Activated naive CD4-positive, alpha-beta T cell treated with anti-CD3 and anti-CD28 coated beads, Interleukin-2, amount 10 ng/mL, durations not matched to agents 7 days and 5 days (primary cell): Measurements from ENCODE around the gene CHST6.
"Not testable (repeated sequence)": the region's sequence is repeated elsewhere in the genome, so short reads cannot be mapped to it uniquely, and the experiment has no call there.

ENCODE experiments used
- CTCF ChIA-PET: fragments of 350-600 bp; sonication (Branson Sonifier 250); formaldehyde crosslinking; loops from one replicate; lab custom pipeline; 2021; ENCODE audit warnings: antibody characterized with exemption; lab: Charles Lee
- DNase-seq: peaks from one replicate; pipeline ENCODE4 v3.0.0-alpha.2; 2020
- H3K27ac Mint-ChIP-seq: one replicate; pipeline ENCODE4 v1.8.0; 2021; ENCODE audit warnings: mild to moderate bottlenecking, moderate library complexity, mixed read lengths
- H3K27me3 Mint-ChIP-seq: one replicate; pipeline ENCODE4 v1.8.0; 2021; ENCODE audit warnings: mild to moderate bottlenecking, mixed read lengths
- H3K36me3 Mint-ChIP-seq: one replicate; pipeline ENCODE4 v1.8.0; 2021; ENCODE audit warnings: mixed read lengths
- H3K4me1 Mint-ChIP-seq: one replicate; pipeline ENCODE4 v1.8.0; 2021; ENCODE audit warnings: mixed read lengths
- H3K4me3 Mint-ChIP-seq: one replicate; pipeline ENCODE4 v1.8.0; 2021; ENCODE audit warnings: mild to moderate bottlenecking, moderate library complexity, mixed read lengths
- H3K9me3 Mint-ChIP-seq: one replicate; pipeline ENCODE4 v1.8.0; 2021; ENCODE audit warnings: mixed read lengths

Gene CHST6

DNA sequence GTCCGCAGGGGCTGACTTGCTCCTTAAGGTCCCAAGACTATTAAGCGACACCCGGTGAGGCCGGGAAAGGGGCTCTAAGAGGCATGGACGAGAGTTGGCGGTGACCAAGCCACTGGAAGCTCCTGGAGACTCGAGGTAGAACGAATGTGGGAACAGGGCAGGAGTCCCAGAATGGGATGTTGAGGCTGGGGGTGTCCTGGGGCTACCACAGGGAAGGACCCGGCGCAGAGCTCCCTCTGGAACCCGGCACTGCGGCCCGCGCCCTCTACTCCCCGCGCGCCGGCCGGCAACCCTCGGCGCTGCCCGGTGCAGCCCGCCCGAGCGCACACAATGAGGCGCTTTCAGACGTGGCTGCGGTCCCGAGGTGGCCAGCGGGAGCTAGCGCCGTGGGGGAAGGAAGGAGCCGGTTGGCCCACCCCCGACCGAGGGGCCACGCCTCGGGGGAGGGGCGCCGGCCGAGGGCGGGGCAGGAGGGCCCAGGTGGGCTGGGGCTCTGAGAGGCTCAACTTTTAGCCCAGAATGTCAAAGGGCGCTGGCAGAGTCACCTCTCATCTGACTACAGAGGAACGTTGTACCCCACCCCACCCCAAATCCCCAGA, at the start of gene CHST6:
Gene CHST6 (minus strand): TSS at position 366 of the 599 bp plus-strand sequence. CDS start 15,613 bp downstream, outside the sequence.
- H3K4me1 Mint-ChIP-seq: peaks cover 8% of the 10 kb centered on the region
- H3K36me3 Mint-ChIP-seq: no peaks in the 10 kb centered on the region
- H3K27ac Mint-ChIP-seq: no peak within 1 kb of the TSS
- peak; percentile 38 for DNase-seq
- CTCF ChIA-PET: interaction anchor here (1.4 kb wide), 1 partner anchor 296 kb away, joined by 3 read pairs; no protein-coding TSS in a partner anchor
- H3K9me3 Mint-ChIP-seq: no peaks in the 10 kb centered on the region
- peak within 1 kb of the TSS; percentile 58 for H3K4me3 Mint-ChIP-seq
- H3K27me3 Mint-ChIP-seq: peaks cover 67% of the 10 kb centered on the region

DNA sequence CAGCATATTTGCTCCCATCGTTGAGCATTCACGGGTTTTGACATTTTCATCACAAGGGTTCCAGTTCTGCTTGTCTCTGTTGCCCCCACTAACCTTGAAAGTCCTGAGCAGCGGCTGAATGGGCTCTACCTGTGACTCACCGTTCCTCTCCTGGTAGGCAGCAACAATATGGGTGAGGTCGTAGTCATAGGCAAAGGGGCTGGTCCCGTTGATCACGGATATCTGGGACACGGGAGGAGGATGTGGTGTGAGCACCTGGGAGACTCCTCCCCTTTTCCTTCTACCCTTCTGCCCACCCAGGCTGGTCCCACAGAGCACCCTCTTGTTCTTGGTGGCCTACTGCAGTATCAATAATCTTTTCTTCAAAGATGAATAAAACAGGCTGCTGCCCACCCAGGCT, 47.2 kb upstream of the CHST6 start:
- not testable (repeated sequence) for H3K9me3 Mint-ChIP-seq, H3K36me3 Mint-ChIP-seq, H3K4me3 Mint-ChIP-seq

DNA sequence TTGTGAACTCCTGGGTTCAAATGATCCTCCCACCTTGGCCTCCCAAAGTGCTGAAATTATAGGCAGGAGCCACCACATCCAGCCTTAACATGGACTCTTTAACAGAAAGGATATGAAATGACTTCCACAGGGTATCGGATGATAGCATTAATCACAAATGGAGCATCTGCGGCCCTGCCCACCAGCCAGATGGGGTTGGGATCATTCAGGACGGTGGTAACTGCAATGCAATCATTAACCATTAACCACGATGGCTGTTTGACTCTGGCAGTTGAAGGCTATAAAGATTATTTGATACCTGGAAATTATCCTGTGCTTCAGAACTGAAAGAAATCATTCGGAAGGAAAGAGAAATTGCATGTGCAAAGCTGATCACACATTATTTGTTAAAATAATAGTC, 46.0 kb upstream of the CHST6 start:
- H3K9me3 Mint-ChIP-seq: no peaks in the 10 kb centered on the region
- H3K4me3 Mint-ChIP-seq: no peak overlapping the region
- no peaks in the 10 kb centered on the region for H3K27me3 Mint-ChIP-seq
- DNase-seq: no peak
- no peak overlapping the region for H3K27ac Mint-ChIP-seq
- H3K36me3 Mint-ChIP-seq: no peaks in the 10 kb centered on the region
- H3K4me1 Mint-ChIP-seq: no peaks in the 10 kb centered on the region
- CTCF ChIA-PET: no interaction called here

More for the DNA sequence above, 47.2 kb upstream of the CHST6 start:
- H3K27ac Mint-ChIP-seq, CTCF ChIA-PET, H3K27me3 Mint-ChIP-seq, H3K4me1 Mint-ChIP-seq, DNase-seq: not testable (repeated sequence)

DNA sequence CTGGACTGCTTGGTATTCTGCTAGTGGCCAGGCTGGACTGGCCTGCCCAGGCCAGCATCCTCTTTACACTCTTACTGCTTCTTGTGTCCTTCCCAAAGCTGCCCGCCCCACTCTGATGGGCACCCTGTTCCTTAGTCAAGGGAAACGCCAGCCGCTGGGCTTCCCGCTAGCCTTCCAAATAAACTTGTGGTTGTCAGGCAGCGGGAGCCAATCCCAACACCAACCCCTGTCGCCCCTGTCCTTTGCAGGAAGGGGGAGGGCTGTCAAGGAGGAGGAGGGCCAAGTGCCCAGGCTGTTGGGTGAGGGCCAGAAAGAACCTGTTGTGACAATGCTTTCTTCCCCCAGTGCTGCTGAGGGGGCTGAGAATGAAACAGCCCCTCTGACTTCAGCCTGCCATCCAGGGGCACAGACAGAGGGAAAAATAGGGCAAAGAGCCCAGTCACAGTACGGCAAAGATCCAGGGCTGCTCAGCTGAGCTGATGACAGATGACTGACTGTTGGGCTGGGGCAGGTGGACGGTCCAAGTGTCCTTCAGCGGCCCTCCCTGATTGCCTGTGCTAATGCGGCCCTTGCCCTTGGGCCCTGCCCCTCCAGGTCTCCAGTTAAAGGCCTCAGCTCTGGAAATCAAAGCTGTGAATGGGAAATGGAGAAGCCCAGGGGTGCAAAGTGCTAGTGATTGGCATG, 43.8 kb upstream of the CHST6 start:
- H3K4me3 Mint-ChIP-seq, H3K4me1 Mint-ChIP-seq, H3K9me3 Mint-ChIP-seq, H3K27me3 Mint-ChIP-seq, DNase-seq, CTCF ChIA-PET, H3K36me3 Mint-ChIP-seq, H3K27ac Mint-ChIP-seq: not testable (repeated sequence)

DNA sequence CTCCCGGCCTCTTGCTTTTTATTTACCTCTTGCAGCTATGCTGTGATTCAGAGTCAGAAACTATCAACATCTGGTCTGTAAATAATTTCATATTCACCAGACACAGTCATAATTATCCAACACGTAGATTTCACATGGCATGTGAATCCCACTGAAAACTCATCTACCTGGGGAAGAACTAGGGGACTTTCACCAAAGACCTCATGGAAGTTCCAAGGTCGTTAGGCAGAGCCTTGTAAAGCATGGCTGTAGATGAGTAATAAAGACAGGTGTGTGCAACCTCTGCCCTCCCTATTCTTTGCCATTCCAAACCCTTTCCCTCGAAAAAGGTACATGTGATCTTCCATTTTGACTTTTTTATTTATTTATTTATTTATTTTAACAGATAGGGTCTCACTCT, 42.5 kb upstream of the CHST6 start:
- no peaks in the 10 kb centered on the region for H3K9me3 Mint-ChIP-seq
- DNase-seq: no peak
- no peak overlapping the region for H3K27ac Mint-ChIP-seq
- no peaks in the 10 kb centered on the region for H3K4me1 Mint-ChIP-seq
- CTCF ChIA-PET: no interaction called here
- H3K27me3 Mint-ChIP-seq: peaks cover 6% of the 10 kb centered on the region
- H3K36me3 Mint-ChIP-seq: no peaks in the 10 kb centered on the region
- H3K4me3 Mint-ChIP-seq: no peak overlapping the region

DNA sequence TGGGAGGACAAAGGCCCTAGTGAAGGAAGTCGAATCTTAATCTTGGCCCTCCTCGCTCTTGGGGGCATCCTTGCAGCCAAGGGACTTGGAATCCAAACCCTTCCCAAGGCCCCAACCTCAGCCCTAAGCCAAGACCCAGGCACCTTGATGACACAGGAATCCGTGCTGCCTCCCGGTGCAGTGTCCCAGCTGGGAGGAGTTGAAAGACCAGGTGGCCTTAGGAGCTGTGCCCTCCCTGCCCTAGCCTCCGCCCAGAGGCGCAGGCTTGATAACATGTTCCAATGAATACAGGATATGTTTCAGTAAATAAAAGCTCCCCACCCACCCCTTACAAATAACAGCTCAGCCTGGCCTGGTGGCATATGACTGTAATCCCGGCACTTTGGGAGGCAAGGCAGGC, 40.7 kb upstream of the CHST6 start, which contains the start of gene CHST5:
Gene CHST5 (minus strand): TSS at position 208 of the 400 bp plus-strand sequence. CDS start 5,724 bp downstream, outside the sequence.
- H3K9me3 Mint-ChIP-seq: no peaks in the 10 kb centered on the region
- H3K4me1 Mint-ChIP-seq: no peaks in the 10 kb centered on the region
- H3K27me3 Mint-ChIP-seq: peaks cover 6% of the 10 kb centered on the region
- CTCF ChIA-PET: no interaction called here
- H3K27ac Mint-ChIP-seq: no peak within 1 kb of the TSS
- H3K36me3 Mint-ChIP-seq: no peaks in the 10 kb centered on the region
- no peak for DNase-seq
- H3K4me3 Mint-ChIP-seq: no peak within 1 kb of the TSS

DNA sequence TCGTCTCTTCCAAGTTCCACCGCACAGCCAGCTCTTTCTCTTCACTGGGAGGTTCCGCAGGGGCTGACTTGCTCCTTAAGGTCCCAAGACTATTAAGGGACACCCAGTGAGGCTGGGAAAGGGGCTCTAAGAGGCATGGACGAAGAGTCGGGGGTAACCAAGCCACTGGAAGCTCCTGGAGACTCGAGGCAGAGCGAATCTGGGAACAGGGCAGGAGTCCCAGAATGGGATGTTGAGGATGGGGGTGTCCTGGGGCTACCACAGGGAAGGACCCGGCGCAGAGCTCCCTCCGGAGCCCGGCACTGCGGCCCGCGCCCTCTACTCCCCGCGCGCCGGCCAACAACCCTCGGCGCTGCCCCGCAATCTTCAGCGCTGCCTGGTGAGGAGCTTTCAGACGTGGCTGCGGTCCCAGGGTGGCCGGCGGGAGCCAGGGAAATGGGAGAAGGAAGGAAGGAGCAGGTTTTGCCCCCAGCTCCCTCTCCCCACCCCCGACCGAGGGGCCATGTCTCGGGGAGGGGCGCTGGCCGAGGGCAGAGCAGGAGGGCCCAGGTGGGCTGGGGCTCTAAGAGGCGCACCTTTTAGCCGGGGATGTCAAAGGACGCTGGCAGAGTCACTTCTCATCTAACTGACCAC, 40.1 kb upstream of the CHST6 start:
- peaks cover 6% of the 10 kb centered on the region for H3K27me3 Mint-ChIP-seq
- CTCF ChIA-PET: interaction anchor here (1.5 kb wide), 1 partner anchor 13 kb away, joined by 5 read pairs; no protein-coding TSS in a partner anchor

DNA sequence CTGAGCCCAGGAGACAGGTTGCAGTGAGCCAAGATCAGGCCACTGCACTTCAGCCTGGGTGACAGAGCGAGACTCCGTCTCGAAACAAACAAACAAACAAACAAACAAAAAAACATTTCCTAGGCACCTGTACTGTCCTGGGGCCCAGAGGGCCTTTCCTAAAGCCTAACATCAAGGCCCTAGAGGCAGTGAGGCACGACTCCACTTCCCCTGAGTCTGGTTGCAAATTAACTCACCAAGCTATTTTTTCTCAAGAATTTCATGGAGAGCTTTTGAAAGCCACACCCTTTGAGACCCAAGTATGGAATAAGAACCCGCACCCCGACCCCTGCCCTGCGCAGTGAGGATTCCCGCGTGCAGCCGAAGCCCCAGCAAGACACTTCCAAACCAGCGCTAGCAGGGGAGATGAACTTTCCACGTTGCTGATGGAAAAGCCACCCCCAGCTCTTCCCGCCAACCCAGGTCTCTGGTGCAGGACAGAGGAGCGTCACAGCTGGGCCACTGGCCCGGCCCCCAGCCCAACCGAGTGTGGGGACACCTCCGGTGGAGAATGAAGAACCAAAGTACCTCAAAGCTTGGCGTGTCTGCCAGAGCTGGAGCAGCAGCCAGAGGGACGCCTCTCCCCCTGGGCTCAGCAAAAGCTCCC, 39.4 kb upstream of the CHST6 start:
- Mint-ChIP-seq H3K36me3 (no peaks in the 10 kb centered on the region), H3K27ac (no peak overlapping the region), H3K27me3 (peaks cover 6% of the 10 kb centered on the region), H3K4me3 (no peak overlapping the region), H3K9me3 (no peaks in the 10 kb centered on the region), H3K4me1 (no peaks in the 10 kb centered on the region)
- CTCF ChIA-PET: interaction anchor here (1.5 kb wide), 1 partner anchor 12 kb away, joined by 5 read pairs; no protein-coding TSS in a partner anchor
- DNase-seq: no peak

More for the DNA sequence above, 40.1 kb upstream of the CHST6 start:
- H3K27ac Mint-ChIP-seq: no peak overlapping the region
- no peaks in the 10 kb centered on the region for H3K36me3 Mint-ChIP-seq
- no peaks in the 10 kb centered on the region for H3K9me3 Mint-ChIP-seq
- H3K4me1 Mint-ChIP-seq: no peaks in the 10 kb centered on the region
- no peak for DNase-seq
- H3K4me3 Mint-ChIP-seq: no peak overlapping the region

DNA sequence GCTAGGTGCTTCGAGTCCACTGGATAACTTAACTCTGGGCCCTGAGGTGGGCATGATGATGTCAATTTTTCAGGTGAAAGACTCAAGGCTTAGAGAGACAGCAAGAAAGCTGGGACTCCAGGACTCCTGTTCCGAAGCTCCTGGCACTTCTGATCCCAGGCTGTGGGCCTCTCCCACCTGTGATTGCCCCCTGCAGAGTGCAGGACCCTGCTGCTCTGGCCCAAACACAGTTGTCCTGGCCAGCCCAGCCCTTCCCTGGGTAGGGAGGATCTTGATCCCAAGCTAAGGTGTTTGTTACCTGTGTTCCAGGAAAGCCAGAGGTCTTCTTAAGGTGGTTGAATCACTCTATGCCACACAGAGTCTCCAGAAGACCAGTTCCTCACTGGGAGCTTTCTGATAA, 37.5 kb upstream of the CHST6 start:
- Mint-ChIP-seq H3K4me1 (no peaks in the 10 kb centered on the region), H3K27me3 (peaks cover 6% of the 10 kb centered on the region), H3K4me3 (no peak overlapping the region), H3K9me3 (no peaks in the 10 kb centered on the region), H3K27ac (no peak overlapping the region), H3K36me3 (no peaks in the 10 kb centered on the region)
- DNase-seq: no peak
- CTCF ChIA-PET: interaction anchor here (0.6 kb wide), 1 partner anchor 15 kb away, joined by 3 read pairs; no protein-coding TSS in a partner anchor

DNA sequence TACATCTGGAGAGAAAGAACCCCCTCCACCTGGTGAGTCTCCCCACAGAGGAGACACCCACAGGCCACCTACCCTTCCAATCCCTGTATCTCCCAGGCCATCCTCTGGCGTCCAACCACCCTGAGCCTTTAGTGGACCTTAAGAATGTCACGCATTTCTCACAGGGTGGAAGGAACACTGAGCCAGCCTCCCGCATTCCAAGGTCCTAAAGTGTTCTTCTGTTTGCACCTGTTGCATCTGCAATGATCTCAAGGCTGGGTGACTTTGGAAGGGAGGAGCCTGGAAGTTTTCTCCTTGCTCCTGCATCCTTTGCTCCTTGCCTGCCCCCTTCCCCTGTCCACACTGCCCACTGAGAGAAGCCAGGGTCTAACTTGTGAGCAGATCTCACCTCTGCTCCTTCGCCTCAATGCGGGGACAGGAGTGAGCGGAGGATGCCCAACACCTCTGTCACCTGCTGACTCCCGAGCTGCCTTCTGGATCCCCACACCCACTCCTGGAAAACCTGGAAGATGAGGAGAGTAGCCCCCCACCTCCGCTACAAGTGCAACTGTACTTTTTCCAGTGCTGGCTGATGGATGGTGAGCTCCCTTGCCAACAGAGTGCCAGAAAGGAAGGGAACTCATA, 37.0 kb upstream of the CHST6 start:
- Mint-ChIP-seq H3K4me3 (no peak overlapping the region), H3K27ac (no peak overlapping the region), H3K4me1 (no peaks in the 10 kb centered on the region), H3K9me3 (no peaks in the 10 kb centered on the region), H3K27me3 (peaks cover 6% of the 10 kb centered on the region), H3K36me3 (no peaks in the 10 kb centered on the region)
- CTCF ChIA-PET: interaction anchor here (0.6 to 1.7 kb wide), 3 partner anchors 10 to 15 kb away, joined by 3 to 5 read pairs (median 4); no protein-coding TSS in a partner anchor
- DNase-seq: no peak

DNA sequence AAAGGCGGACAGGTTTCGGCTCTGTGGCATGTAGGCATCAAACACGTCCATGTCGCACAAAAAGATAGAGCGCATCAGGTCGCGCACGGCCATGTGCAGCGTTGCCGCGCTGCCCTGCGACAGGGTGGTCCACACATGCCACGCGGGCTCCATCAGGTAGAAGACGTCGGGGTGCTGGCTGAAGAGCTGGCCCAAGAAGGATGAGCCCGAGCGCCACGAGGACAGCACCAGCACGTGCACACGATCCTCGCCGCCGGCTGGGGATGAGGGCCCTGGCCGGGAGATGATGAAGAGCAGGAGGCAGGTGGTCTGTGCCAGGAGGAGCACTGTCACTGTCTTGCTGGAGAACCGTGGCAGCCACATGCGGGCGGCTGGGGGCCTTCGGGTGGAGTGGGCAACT, 34.7 kb upstream of the CHST6 start:
- no peak overlapping the region for H3K27ac Mint-ChIP-seq
- H3K4me1 Mint-ChIP-seq: no peaks in the 10 kb centered on the region
- no peak overlapping the region for H3K4me3 Mint-ChIP-seq
- no peaks in the 10 kb centered on the region for H3K36me3 Mint-ChIP-seq
- H3K27me3 Mint-ChIP-seq: peaks cover 8% of the 10 kb centered on the region
- CTCF ChIA-PET: no interaction called here
- no peak for DNase-seq
- H3K9me3 Mint-ChIP-seq: no peaks in the 10 kb centered on the region

DNA sequence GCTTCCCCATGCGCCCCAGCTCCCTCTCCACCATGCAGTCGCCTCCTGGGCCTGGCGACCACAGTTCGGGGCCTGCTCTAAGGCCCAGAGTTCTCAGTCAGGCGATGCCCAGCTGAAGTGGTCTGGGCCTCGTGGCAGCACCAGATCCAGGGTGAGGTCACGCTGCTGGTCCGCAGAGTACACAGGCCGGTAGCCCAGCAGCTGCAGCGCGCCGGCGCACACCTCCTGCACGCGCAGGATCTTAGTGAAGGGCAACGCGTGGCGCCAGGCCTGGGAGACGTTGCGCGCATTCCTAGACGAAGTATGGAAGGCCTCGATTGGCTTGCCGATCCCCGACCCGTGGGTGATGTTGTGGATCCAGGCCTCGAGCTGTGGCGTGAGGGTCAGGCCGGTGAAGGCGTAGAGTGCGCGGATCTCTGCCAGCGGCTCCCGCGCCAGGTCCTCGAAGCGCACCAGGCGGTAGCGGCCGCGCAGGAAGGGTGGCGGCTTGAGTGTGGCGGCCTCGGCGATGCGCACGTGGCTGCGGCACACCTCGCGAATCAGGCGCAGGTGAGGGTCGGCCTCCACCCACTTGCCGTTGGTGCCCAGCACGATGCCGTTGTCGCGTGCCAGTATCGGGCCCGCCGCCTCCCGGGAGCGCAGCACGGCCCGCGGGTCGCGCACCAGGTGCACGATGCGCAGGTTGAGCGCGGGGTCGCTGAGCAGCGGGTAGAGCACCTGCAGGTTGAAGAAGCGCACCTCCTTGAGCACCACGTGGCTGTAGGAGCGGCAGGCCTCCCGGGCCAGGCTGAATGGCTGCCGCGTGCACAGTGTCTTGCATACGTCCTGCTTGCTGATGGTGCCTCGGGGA, 34.0 kb upstream of the CHST6 start:
- Mint-ChIP-seq H3K27ac (no peak overlapping the region), H3K27me3 (peaks cover 5% of the 10 kb centered on the region)
- CTCF ChIA-PET: no interaction called here

DNA sequence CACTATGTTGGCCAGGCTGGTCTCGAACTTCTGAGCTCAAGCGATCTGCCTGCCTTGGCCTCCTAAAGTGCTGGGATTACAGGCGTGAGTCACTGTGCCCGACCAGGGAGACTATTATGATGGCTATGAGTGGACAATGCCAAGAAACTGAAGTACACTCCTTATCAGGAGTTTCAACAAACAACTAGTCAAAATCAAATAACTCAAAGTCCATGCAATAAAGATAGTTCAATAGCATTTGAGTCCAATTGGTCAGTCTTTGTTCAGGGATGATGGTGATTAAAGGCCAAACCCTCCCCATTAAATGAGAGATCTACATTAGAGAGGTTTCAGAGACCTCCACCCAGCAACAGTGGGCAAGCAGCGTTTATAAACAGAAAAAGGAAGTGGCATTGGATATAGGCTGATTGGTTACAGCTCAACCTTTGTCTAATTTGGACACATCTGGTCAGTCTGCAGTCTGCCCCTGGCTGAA, 32.6 kb upstream of the CHST6 start:
- H3K27ac Mint-ChIP-seq: no peak overlapping the region
- no peaks in the 10 kb centered on the region for H3K4me1 Mint-ChIP-seq
- H3K4me3 Mint-ChIP-seq: no peak overlapping the region
- H3K27me3 Mint-ChIP-seq: peaks cover 5% of the 10 kb centered on the region
- H3K9me3 Mint-ChIP-seq: no peaks in the 10 kb centered on the region
- CTCF ChIA-PET: no interaction called here
- no peaks in the 10 kb centered on the region for H3K36me3 Mint-ChIP-seq
- no peak for DNase-seq

More for the DNA sequence above, 34.0 kb upstream of the CHST6 start:
- H3K36me3 Mint-ChIP-seq: no peaks in the 10 kb centered on the region
- no peaks in the 10 kb centered on the region for H3K9me3 Mint-ChIP-seq
- H3K4me1 Mint-ChIP-seq: no peaks in the 10 kb centered on the region
- no peak for DNase-seq
- no peak overlapping the region for H3K4me3 Mint-ChIP-seq
